NT2/D1 (cell line): Measurements from ENCODE around the gene MIER2.

Source experiments
- SUZ12 ChIP-seq: IDR thresholded peaks from 2 replicates; pipeline ENCODE4 v1.6.1; 2011; ENCODE audit not compliant: insufficient read length, insufficient read depth; ENCODE audit errors: extremely low read depth
- YY1 ChIP-seq: IDR thresholded peaks from 2 replicates; pipeline ENCODE4 v1.6.1; 2011; ENCODE audit not compliant: insufficient read length, insufficient read depth
- ZNF274 ChIP-seq: IDR thresholded peaks from 2 replicates; pipeline ENCODE4 v1.6.1; 2011; ENCODE audit warnings: mild to moderate bottlenecking, low read depth, low read length

DNA sequence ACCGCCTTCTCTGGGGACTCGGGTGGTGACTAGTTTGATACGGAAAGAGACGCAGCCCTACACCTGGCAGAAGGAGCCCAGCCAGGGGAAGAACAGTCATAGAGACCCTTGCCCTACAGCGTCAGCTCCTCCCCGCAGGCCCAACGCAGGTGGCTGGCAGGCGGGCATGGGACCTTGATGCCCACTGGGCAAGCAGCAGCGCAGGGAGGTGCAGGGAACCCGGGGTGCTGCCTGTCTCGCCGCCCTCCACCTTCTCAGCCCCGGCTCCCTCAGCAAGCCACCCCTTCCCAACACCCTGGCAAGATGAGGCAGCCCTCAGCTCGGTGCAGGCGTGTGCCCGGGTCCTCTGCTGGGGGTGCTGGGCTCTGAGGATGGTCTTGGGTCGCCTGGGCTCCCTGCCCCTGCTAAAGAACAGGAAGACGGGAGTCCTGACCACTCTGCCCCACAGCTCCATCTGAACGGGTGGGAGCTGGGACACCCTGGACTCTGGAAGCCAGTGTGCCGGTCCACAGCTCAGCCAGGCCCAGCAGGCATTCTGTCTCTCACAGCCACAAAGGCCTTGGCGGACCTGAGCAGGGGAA is 9.0 kb downstream of the MIER2 start:
- TF ChIP-seq YY1, result no peak
- TF ChIP-seq ZNF274, result no peak
- no peak for TF ChIP-seq SUZ12
